Kidney (tissue), 14 donors: Measurements from ENCODE around the gene PCNX1. TPM values are rescaled to one million over a fixed set of nuclear protein-coding genes. Genes with fewer than 3 reads are reported as not detected.

Experiments used
- DNase-seq, 5 donors: peaks; one replicate each; pipeline ENCODE4 v3.0.0-alpha.2; 2013 to 2020
- FAIRE-seq: peaks from 2 replicates; lab custom pipeline; 2012; peaks lifted over from hg19 to GRCh38; lab: Jason Lieb, UNC
- H3K27ac ChIP-seq, 2 donors: one replicate each; pipeline ENCODE4 v1.7.0; 2013; ENCODE audit warnings: low read depth in 2 of 2, low read length in 2 of 2, inconsistent platforms in 1 of 2
- H3K27me3 ChIP-seq: one replicate; pipeline ENCODE4 v1.7.1; 2013; ENCODE audit warnings: low read length, inconsistent platforms; ENCODE audit not compliant: control insufficient read depth, insufficient read depth
- H3K36me3 ChIP-seq, 3 donors: one replicate each; pipeline versions ENCODE4 v1.7.0 to v1.7.1; 2013; ENCODE audit warnings: low read length in 3 of 3, control low read depth in 1 of 3, inconsistent platforms in 1 of 3; ENCODE audit not compliant: insufficient read depth in 3 of 3, control insufficient read depth in 2 of 3
- H3K4me1 ChIP-seq, 3 donors: one replicate each; pipeline versions ENCODE4 v1.7.0 to v1.7.1; 2013; ENCODE audit warnings: low read length in 3 of 3, inconsistent platforms in 1 of 3, low read depth in 1 of 3; ENCODE audit not compliant: control insufficient read depth in 2 of 3, insufficient read depth in 2 of 3
- H3K4me3 ChIP-seq, 3 donors: one replicate each; pipeline versions ENCODE4 v1.7.0 to v1.8.1; 2013; ENCODE audit warnings: low read length in 3 of 3, control low read depth in 1 of 3, inconsistent platforms in 1 of 3
- H3K9ac ChIP-seq, 3 donors: one replicate each; pipeline versions ENCODE4 v1.7.0 to v1.7.1; 2013; ENCODE audit warnings: low read length in 3 of 3, control low read depth in 1 of 3, inconsistent platforms in 1 of 3
- H3K9me3 ChIP-seq, 3 donors: one replicate each; pipeline versions ENCODE4 v1.7.0 to v1.7.1; 2013; ENCODE audit warnings: low read length in 3 of 3, control low read depth in 1 of 3, inconsistent platforms in 1 of 3; ENCODE audit not compliant: control insufficient read depth in 2 of 3, insufficient read depth in 1 of 3
- CTCF ChIP-seq: IDR thresholded peaks from 3 replicates; pipeline ENCODE4 v1.5.1; 2012; ENCODE audit warnings: mild to moderate bottlenecking, moderate library complexity, borderline replicate concordance; ENCODE audit not compliant: insufficient read depth; ENCODE audit errors: extremely low read depth
- intact Hi-C: fragments of 100-400 bp; cut with DNase I; formaldehyde crosslinking; loops from one replicate; pipeline ENCODE4 v1.11.1; 2022
- polyA plus RNA-seq: library from polyadenylated mRNA; stranded (reverse); fragments of 350-450 nt; fragmentation: Illumina TruSeq; extraction: RNeasy Lipid Tissue Mini Kit (QIAGEN cat#74804); gene quantifications from one replicate; pipeline ENCODE4 v1.2.3, GENCODE V29; 2014; ENCODE audit warnings: low read depth, low replicate concordance; ENCODE audit not compliant: insufficient read depth
- total RNA-seq: library from RNA; stranded (reverse); fragmentation: NEBNext Ultra II Directional; extraction: Animal tissue kit (Norgen Biotek cat#: 25700); gene quantifications from one replicate; pipeline ENCODE4 v1.2.1, GENCODE V29; 2021
- donor health status: control.
- donor health status: control.
- donor health status: control.
- donor health status: control.
- donor health status: control.
- donor health status: DM: yes; HTN: yes; CAD: no.
- donor health status: Normal renal cell carcinoma (clear cell type).

The PCNX1 gene
- total and polyA plus RNA-seq, 2 donors from 2014 or later = 16.2 to 55.2 TPM

- peak; percentile 91 for FAIRE-seq
- peak; percentile 61 for TF ChIP-seq CTCF
- H3K4me1 ChIP-seq = no peaks in the 10 kb centered on the region
- no peak overlapping the region for H3K4me3 ChIP-seq
- H3K27me3 ChIP-seq = no peaks in the 10 kb centered on the region
- DNase-seq = peak in 2 of 5 donors; percentile 56 to 78
- H3K36me3 ChIP-seq = peaks cover 2 to 10% (median 6%) of the 10 kb centered on the region in 3 donors
- H3K9me3 ChIP-seq = peaks cover 0 to 4% (median 0%) of the 10 kb centered on the region in 3 donors
- intact Hi-C loops = no loop called here
- no peak overlapping the region for H3K9ac ChIP-seq
- H3K27ac ChIP-seq = no peak overlapping the region
These were observed 196.6 kb downstream of the PCNX1 start for GRCh38 chr14:71103662-71104484.

GRCh38 chr14:71105177-71105576 lies 197.9 kb downstream of the PCNX1 start:
- H3K36me3 ChIP-seq = peaks cover 2 to 19% (median 9%) of the 10 kb centered on the region in 3 donors
- no peaks in the 10 kb centered on the region for H3K9me3 ChIP-seq
- no peak for FAIRE-seq
- intact Hi-C loops = no loop called here
- H3K4me1 ChIP-seq = no peaks in the 10 kb centered on the region
- H3K9ac ChIP-seq = no peak overlapping the region
- DNase-seq = no peak
- TF ChIP-seq CTCF = no peak
- H3K27ac ChIP-seq = no peak overlapping the region
- H3K4me3 ChIP-seq = no peak overlapping the region
- H3K27me3 ChIP-seq = no peaks in the 10 kb centered on the region

GRCh38 chr14:71107921-71108320 lies 200.7 kb downstream of the PCNX1 start:
- H3K4me1 ChIP-seq = no peaks in the 10 kb centered on the region
- H3K4me3 ChIP-seq = no peak overlapping the region
- DNase-seq = no peak
- H3K36me3 ChIP-seq = peaks cover 2 to 15% (median 11%) of the 10 kb centered on the region in 3 donors
- TF ChIP-seq CTCF = no peak
- H3K9ac ChIP-seq = no peak overlapping the region
- no peak overlapping the region for H3K27ac ChIP-seq
- no peak for FAIRE-seq
- H3K9me3 ChIP-seq = no peaks in the 10 kb centered on the region
- intact Hi-C loops = no loop called here
- no peaks in the 10 kb centered on the region for H3K27me3 ChIP-seq
